ENCODE data around the gene PTGFRN. TPM values are rescaled to one million over a fixed set of nuclear protein-coding genes. Genes with fewer than 3 reads are reported as not detected.

Gene PTGFRN
- total RNA-seq, 2 donors from 2014 or later: 37.1 to 70.7 TPM

GRCh38 chr1:117033772-117034171, 124.1 kb downstream of the PTGFRN start:
- Histone ChIP-seq H3K4me1 (replicated peaks) (no peaks in the 10 kb centered on the region), H3K4me3 (no peak overlapping the region), H3K27ac (no peak overlapping the region), H3K36me3 (no peaks in the 10 kb centered on the region), H3K9me3 (no peaks in the 10 kb centered on the region), H3K27me3 (replicated peaks; ENCODE audit: insufficient read depth) (no peaks in the 10 kb centered on the region)
- TF ChIP-seq POLR2A (IDR thresholded peaks at IDR 0.05) (no peak), POLR2AphosphoS5 (IDR thresholded peaks at IDR 0.05) (no peak), CTCF (IDR thresholded peaks at IDR 0.05) (no peak)
- 74% methylated on average over 7 of the region's 7 CpGs for WGBS
- no peak for DNase-seq (ENCODE audit: low spot score)
- intact Hi-C loops (cut with DNase I): no loop called here

GRCh38 chr1:117034791-117035290, 125.1 kb downstream of the PTGFRN start:
- Histone ChIP-seq H3K27me3 (replicated peaks; ENCODE audit: insufficient read depth) (no peaks in the 10 kb centered on the region), H3K4me1 (replicated peaks) (no peaks in the 10 kb centered on the region), H3K4me3 (no peak overlapping the region), H3K27ac (no peak overlapping the region), H3K9me3 (no peaks in the 10 kb centered on the region), H3K36me3 (no peaks in the 10 kb centered on the region)
- DNase-seq (ENCODE audit: low spot score): no peak
- WGBS: 90% methylated on average over 7 of the region's 7 CpGs
- intact Hi-C loops (cut with DNase I): no loop called here
- TF ChIP-seq POLR2AphosphoS5 (IDR thresholded peaks at IDR 0.05): no peak
- no peak for TF ChIP-seq CTCF (IDR thresholded peaks at IDR 0.05)
- no peak for TF ChIP-seq POLR2A (IDR thresholded peaks at IDR 0.05)

GRCh38 chr1:117036018-117036461, 126.3 kb downstream of the PTGFRN start:
- Histone ChIP-seq H3K4me1 (replicated peaks) (no peaks in the 10 kb centered on the region), H3K9me3 (no peaks in the 10 kb centered on the region), H3K36me3 (no peaks in the 10 kb centered on the region), H3K27ac (no peak overlapping the region), H3K4me3 (no peak overlapping the region), H3K27me3 (replicated peaks; ENCODE audit: insufficient read depth) (no peaks in the 10 kb centered on the region)
- no peak for DNase-seq (ENCODE audit: low spot score)
- TF ChIP-seq POLR2AphosphoS5 (IDR thresholded peaks at IDR 0.05): no peak
- no peak for TF ChIP-seq CTCF (IDR thresholded peaks at IDR 0.05)
- TF ChIP-seq POLR2A (IDR thresholded peaks at IDR 0.05): no peak
- intact Hi-C loops (cut with DNase I): no loop called here
- 70% methylated on average over 6 of the region's 6 CpGs for WGBS

- no peak for DNase-seq (ENCODE audit: low spot score)
- H3K9me3 ChIP-seq: no peaks in the 10 kb centered on the region
- WGBS: 64% methylated on average over 1 of the region's 1 CpG
- H3K27ac ChIP-seq: no peak overlapping the region
- H3K27me3 ChIP-seq (replicated peaks; ENCODE audit: insufficient read depth): no peaks in the 10 kb centered on the region
- TF ChIP-seq POLR2A (IDR thresholded peaks at IDR 0.05) (no peak), POLR2AphosphoS5 (IDR thresholded peaks at IDR 0.05) (no peak), CTCF (IDR thresholded peaks at IDR 0.05) (no peak)
- no peaks in the 10 kb centered on the region for H3K36me3 ChIP-seq
- intact Hi-C loops (cut with DNase I): no loop called here
- H3K4me1 ChIP-seq (replicated peaks): no peaks in the 10 kb centered on the region
- no peak overlapping the region for H3K4me3 ChIP-seq
Measured at GRCh38 chr1:117037802-117038201, 128.1 kb downstream of the PTGFRN start.

- 79% methylated on average over 6 of the region's 6 CpGs for WGBS
- no peak for DNase-seq (ENCODE audit: low spot score)
- Histone ChIP-seq H3K9me3 (no peaks in the 10 kb centered on the region), H3K4me3 (no peak overlapping the region), H3K36me3 (no peaks in the 10 kb centered on the region), H3K4me1 (replicated peaks) (no peaks in the 10 kb centered on the region), H3K27me3 (replicated peaks; ENCODE audit: insufficient read depth) (no peaks in the 10 kb centered on the region), H3K27ac (no peak overlapping the region)
- intact Hi-C loops (cut with DNase I): no loop called here
- TF ChIP-seq CTCF (IDR thresholded peaks at IDR 0.05) (no peak), POLR2AphosphoS5 (IDR thresholded peaks at IDR 0.05) (no peak), POLR2A (IDR thresholded peaks at IDR 0.05) (no peak)
Measured at GRCh38 chr1:117038236-117038635, 128.5 kb downstream of the PTGFRN start.
